GM12801 (cell line): ENCODE results near the gene RNPEPL1.

Experiments
- TF ChIP-seq, protein P1 (sequence below): IDR thresholded peaks from one replicate; pipeline ENCODE4 v1.5.1; 2011; ENCODE audit warnings: control low read depth; ENCODE audit not compliant: insufficient read length; ENCODE audit errors: extremely low read depth

Gene RNPEPL1

DNA sequence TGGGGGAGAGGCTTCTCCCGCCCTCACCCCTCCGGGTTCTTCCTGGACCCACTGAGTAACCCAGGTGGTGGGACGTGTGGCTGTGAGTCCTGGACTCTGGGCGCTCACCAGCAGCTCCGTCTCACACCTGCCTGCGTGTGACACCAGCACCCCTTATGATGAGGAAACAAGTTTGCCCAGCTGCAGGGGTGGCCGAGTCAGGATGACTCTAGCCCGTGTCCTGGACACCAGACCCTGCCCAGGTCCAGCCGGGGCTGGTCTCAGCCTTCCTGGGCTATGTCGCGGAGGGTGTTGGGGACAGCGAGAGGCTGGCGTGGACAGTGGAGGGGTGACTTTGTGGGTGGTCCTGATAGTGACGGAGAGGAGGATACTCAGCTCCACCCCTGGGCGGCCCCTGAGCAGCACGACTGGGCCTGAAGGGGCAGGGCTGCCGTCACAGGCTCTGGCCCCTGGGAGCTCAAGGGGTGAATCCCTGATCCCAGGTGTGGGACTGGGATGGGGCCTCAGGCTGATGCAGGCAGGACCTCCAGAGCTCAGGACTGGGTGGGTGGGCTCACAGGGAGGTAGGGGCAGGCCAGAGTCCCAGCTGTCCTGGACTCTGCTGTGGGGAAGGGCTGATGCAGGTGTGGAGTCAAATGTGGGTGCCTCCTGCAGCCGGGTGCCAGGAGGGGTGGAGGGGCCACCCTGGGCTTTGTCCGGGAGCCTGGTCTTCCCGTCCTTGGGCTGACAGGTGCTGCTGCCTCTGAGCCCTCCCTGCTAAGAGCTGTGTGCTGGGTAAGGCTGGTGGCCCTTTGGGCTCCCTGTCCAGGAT lies 60.7 kb downstream of the RNPEPL1 start:
- TF ChIP-seq, protein P1, sequence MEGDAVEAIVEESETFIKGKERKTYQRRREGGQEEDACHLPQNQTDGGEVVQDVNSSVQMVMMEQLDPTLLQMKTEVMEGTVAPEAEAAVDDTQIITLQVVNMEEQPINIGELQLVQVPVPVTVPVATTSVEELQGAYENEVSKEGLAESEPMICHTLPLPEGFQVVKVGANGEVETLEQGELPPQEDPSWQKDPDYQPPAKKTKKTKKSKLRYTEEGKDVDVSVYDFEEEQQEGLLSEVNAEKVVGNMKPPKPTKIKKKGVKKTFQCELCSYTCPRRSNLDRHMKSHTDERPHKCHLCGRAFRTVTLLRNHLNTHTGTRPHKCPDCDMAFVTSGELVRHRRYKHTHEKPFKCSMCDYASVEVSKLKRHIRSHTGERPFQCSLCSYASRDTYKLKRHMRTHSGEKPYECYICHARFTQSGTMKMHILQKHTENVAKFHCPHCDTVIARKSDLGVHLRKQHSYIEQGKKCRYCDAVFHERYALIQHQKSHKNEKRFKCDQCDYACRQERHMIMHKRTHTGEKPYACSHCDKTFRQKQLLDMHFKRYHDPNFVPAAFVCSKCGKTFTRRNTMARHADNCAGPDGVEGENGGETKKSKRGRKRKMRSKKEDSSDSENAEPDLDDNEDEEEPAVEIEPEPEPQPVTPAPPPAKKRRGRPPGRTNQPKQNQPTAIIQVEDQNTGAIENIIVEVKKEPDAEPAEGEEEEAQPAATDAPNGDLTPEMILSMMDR, result no peak

DNA sequence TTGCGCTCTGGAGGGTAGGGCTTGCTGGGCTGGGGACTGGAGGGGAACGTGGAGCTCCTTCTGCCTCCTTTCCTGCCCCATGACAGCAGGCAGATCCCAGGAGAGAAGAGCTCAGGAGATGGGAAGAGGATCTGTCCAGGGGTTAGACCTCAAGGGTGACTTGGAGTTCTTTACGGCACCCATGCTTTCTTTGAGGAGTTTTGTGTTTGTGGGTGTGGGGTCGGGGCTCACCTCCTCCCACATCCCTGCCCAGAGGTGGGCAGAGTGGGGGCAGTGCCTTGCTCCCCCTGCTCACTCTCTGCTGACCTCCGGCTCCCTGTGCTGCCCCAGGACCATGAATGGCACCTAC lies 61.3 kb downstream of the RNPEPL1 start:
- TF ChIP-seq, protein P1, result no peak

DNA sequence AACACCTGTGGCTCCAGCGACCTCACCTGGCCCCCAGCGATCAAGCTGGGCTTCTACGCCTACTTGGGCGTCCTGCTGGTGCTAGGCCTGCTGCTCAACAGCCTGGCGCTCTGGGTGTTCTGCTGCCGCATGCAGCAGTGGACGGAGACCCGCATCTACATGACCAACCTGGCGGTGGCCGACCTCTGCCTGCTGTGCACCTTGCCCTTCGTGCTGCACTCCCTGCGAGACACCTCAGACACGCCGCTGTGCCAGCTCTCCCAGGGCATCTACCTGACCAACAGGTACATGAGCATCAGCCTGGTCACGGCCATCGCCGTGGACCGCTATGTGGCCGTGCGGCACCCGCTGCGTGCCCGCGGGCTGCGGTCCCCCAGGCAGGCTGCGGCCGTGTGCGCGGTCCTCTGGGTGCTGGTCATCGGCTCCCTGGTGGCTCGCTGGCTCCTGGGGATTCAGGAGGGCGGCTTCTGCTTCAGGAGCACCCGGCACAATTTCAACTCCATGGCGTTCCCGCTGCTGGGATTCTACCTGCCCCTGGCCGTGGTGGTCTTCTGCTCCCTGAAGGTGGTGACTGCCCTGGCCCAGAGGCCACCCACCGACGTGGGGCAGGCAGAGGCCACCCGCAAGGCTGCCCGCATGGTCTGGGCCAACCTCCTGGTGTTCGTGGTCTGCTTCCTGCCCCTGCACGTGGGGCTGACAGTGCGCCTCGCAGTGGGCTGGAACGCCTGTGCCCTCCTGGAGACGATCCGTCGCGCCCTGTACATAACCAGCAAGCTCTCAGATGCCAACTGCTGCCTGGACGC lies 61.9 kb downstream of the RNPEPL1 start:
- TF ChIP-seq, protein P1, result no peak
